Measurements from ENCODE around the gene C1orf185.
A peak's percentile ranks its signal among the peaks of the same experiment; 100 is the strongest.
"Not testable (repeated sequence)": the region's sequence is repeated elsewhere in the genome, so short reads cannot be mapped to it uniquely, and the experiment has no call there.

The C1orf185 gene

GRCh38 chr1:51139474-51139873 lies 37.4 kb downstream of the C1orf185 start:
- no peak for DNase-seq

- no peak for DNase-seq
Observed at GRCh38 chr1:51147394-51147793, 45.4 kb downstream of the C1orf185 start.

- DNase-seq: no peak
Observed at GRCh38 chr1:51154776-51155175, 52.7 kb downstream of the C1orf185 start.

- DNase-seq: no peak
Observed at GRCh38 chr1:51156752-51157151, 54.7 kb downstream of the C1orf185 start.

GRCh38 chr1:51157395-51157794 lies 55.4 kb downstream of the C1orf185 start:
- DNase-seq: no peak

- no peak for DNase-seq
Observed at GRCh38 chr1:51158263-51158662, 56.2 kb downstream of the C1orf185 start.

GRCh38 chr1:51162560-51162959 lies 60.5 kb downstream of the C1orf185 start:
- not testable (repeated sequence) for DNase-seq

GRCh38 chr1:51165540-51165939 lies 63.5 kb downstream of the C1orf185 start:
- DNase-seq: no peak

GRCh38 chr1:51168266-51168845 lies 66.3 kb downstream of the C1orf185 start:
- no peak for DNase-seq

- DNase-seq: no peak
Observed at GRCh38 chr1:51168936-51169335, 66.9 kb downstream of the C1orf185 start.

GRCh38 chr1:51170342-51170741 lies 68.3 kb downstream of the C1orf185 start:
- no peak for DNase-seq

GRCh38 chr1:51172811-51173210 lies 70.8 kb downstream of the C1orf185 start:
- no peak for DNase-seq

GRCh38 chr1:51175278-51175677 lies 73.2 kb downstream of the C1orf185 start:
- DNase-seq: no peak

GRCh38 chr1:51177988-51178387 lies 76.0 kb downstream of the C1orf185 start:
- DNase-seq: not testable (repeated sequence)

- DNase-seq: no peak
Observed at GRCh38 chr1:51188230-51188629, 86.2 kb downstream of the C1orf185 start.

GRCh38 chr1:51189421-51190073 lies 87.5 kb downstream of the C1orf185 start:
- peak; percentile 9 for DNase-seq

- DNase-seq: no peak
Observed at GRCh38 chr1:51190961-51191360, 88.9 kb downstream of the C1orf185 start.

- peak; percentile 25 for DNase-seq
Observed at GRCh38 chr1:51192213-51192843, 90.3 kb downstream of the C1orf185 start.

- no peak for DNase-seq
Observed at GRCh38 chr1:51193564-51193963, 91.5 kb downstream of the C1orf185 start.

Data from NCI-H1092 (cell line).